Fibroblast of the aortic adventitia (primary cell): ENCODE measurements around the gene BTG3. TPM values are rescaled to one million over a fixed set of nuclear protein-coding genes. Genes with fewer than 3 reads are reported as not detected.

Experiments used
- DNase-seq: peaks from one replicate; pipeline ENCODE4 v3.0.0-alpha.2; 2010; ENCODE audit warnings: low read depth
- H3K4me3 ChIP-seq: 2 replicates; pipeline ENCODE4 v1.5.1; 2011; ENCODE audit warnings: low read depth, mild to moderate bottlenecking, control low read depth, low read length, moderate library complexity
- CTCF ChIP-seq: IDR thresholded peaks from 2 replicates; pipeline ENCODE4 v1.5.1; 2011; ENCODE audit warnings: mild to moderate bottlenecking, low read length, control low read depth, inconsistent platforms; ENCODE audit not compliant: insufficient read depth
- small RNA-seq: library from RNA; depleted of rRNA; stranded (forward); fragments of <200 nt; gene quantifications from one replicate; pipeline ENCODE3, GENCODE V24; 2012
- total RNA-seq: library from RNA; depleted of rRNA; stranded (reverse); fragments of >200 nt; gene quantifications from 2 replicates; pipeline ENCODE4 v1.2.3, GENCODE V29; 2012; ENCODE audit warnings: low replicate concordance

BTG3 gene
- total RNA-seq, 1 donor, result 43.7 TPM

GRCh38 chr21:17545007-17545406 lies 67.7 kb downstream of the BTG3 start:
- TF ChIP-seq CTCF, result no peak
- no peak overlapping the region for H3K4me3 ChIP-seq
- no peak for DNase-seq

Small RNA genes lying within 50 kb of the gene (small RNA-seq; reads per million reads assigned to genes)
- gene RF00019, result not detected

Other genes starting within 250 kb of the BTG3 start
- gene CXADR, start 99.9 kb downstream of the BTG3 start, total RNA-seq, result 1.6 and 2.0 TPM in 2 replicates
- 13.1 and 19.4 TPM in 2 replicates for gene C21orf91, start 206.5 kb upstream of the BTG3 start, total RNA-seq